Vagina (tissue), 2 donors: ENCODE data around the gene CCDC12.

Source experiments
- CTCF ChIP-seq, 3 experiments: fragments of 450-650 bp in 2 of 3; fragments of 200-600 bp in 1 of 3; sonication (generic) in 1 of 3; IDR thresholded peaks; one replicate each; pipeline ENCODE4 v1.5.1; 2017 to 2019; ENCODE audit warnings: antibody characterized with exemption in 3 of 3, mild to moderate bottlenecking in 2 of 3, moderate library complexity in 2 of 3
- POLR2A ChIP-seq, 2 donors: fragments of 450-650 bp; IDR thresholded peaks; one replicate each; pipeline ENCODE4 v1.6.1; 2017; ENCODE audit warnings: antibody characterized with exemption in 2 of 2, mild to moderate bottlenecking in 2 of 2, moderate library complexity in 2 of 2
- POLR2AphosphoS5 ChIP-seq, 2 donors: sonication (generic); formaldehyde crosslinking; IDR thresholded peaks; one replicate each; pipeline ENCODE4 v1.9.0; 2017; ENCODE audit warnings: antibody characterized with exemption in 2 of 2, mild to moderate bottlenecking in 2 of 2, low read depth in 1 of 2; ENCODE audit not compliant: insufficient read depth in 1 of 2

- TF ChIP-seq CTCF (IDR thresholded peaks at IDR 0.05) (no peak), POLR2A (IDR thresholded peaks at IDR 0.05) (no peak), POLR2AphosphoS5 (IDR thresholded peaks at IDR 0.05; ENCODE audit: insufficient read depth in 1 of 2, low read depth in 1 of 2) (no peak)
These were observed 4.1 kb downstream of the CCDC12 start for GRCh38 chr3:46972396-46972795.
